ENCODE data around the gene XXYLT1.

The XXYLT1 gene

DNA sequence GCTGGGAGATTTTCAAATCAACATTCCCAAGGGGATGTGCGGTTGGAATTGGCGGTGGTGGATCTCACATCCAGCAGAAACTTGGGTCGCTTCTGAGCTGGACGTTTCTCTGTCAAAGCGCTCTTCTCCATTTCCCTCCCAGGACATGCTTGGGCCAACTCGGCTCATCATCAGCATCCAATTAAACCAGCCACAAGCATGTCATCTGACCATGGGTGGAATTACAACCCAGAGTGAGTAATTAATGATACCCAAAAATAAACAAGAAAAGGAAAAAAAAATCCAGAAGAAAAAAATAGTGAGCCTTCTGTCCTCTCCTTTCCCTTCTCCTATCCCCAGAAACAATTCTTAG, 111.2 kb downstream of the XXYLT1 start:
- no peak overlapping the region for H3K27ac ChIP-seq (ENCODE audit: extremely low read depth, low read depth, low read length)

DNA sequence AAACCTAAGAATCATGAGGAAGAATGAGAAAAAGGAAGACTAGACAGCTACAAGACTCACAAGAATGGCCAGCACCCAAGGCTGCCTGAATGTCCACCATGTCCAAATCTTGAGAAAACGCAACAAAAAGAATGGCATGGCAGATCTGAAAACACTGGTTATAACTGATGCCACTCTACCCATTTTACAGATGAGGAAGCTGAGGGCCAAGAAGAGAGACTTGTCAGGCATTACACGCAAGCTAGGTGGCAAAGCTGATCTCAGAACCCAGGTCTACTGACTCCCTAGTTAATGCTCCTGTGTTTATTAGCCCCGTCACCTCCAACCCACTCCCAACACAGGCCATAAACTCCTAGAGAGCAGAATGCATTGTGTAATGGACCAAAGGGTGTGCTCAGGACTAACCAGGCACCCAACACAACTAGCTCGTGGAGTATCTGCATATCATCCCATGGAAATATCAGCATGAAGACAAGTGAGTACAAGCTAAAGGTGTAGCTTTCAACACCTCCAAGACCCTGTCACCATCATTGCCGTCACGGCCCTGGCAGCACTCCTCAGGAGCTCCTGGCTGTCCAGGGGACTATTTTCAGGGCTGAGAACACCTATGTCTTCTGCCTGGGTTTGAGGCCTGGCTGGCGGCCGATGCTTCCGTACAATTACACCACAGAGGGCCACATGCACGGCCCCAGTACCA, 111.7 kb downstream of the XXYLT1 start:
- Histone ChIP-seq H3K4me3 (ENCODE audit: low read depth, low read length) (no peak overlapping the region), H3K9me3 (ENCODE audit: control insufficient read depth, insufficient read depth, low read depth, low read length) (no peaks in the 10 kb centered on the region), H3K4me1 (ENCODE audit: control insufficient read depth, insufficient read depth, low read length) (no peaks in the 10 kb centered on the region), H3K27ac (ENCODE audit: extremely low read depth, low read depth, low read length) (no peak overlapping the region), H3K36me3 (ENCODE audit: control insufficient read depth in 2 of 2, insufficient read depth in 1 of 2, low read length in 2 of 2) (no peaks in the 10 kb centered on the region)
- ChIA-PET POLR2A (no interaction called here), CTCF (no interaction called here)
- TF ChIP-seq, protein P1, sequence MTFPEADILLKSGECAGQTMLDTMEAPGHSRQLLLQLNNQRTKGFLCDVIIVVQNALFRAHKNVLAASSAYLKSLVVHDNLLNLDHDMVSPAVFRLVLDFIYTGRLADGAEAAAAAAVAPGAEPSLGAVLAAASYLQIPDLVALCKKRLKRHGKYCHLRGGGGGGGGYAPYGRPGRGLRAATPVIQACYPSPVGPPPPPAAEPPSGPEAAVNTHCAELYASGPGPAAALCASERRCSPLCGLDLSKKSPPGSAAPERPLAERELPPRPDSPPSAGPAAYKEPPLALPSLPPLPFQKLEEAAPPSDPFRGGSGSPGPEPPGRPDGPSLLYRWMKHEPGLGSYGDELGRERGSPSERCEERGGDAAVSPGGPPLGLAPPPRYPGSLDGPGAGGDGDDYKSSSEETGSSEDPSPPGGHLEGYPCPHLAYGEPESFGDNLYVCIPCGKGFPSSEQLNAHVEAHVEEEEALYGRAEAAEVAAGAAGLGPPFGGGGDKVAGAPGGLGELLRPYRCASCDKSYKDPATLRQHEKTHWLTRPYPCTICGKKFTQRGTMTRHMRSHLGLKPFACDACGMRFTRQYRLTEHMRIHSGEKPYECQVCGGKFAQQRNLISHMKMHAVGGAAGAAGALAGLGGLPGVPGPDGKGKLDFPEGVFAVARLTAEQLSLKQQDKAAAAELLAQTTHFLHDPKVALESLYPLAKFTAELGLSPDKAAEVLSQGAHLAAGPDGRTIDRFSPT (tag by site-specific recombination; IDR thresholded peaks at IDR 0.05) = no peak
- no peak for TF ChIP-seq EGR2 (tag by site-specific recombination; IDR thresholded peaks at IDR 0.05; ENCODE audit: low read depth)
- no peak for TF ChIP-seq OSR2 (tag by site-specific recombination; IDR thresholded peaks at IDR 0.05)
- no peak for TF ChIP-seq ZNF223 (tag by site-specific recombination; IDR thresholded peaks at IDR 0.05)
- TF ChIP-seq, protein P2, sequence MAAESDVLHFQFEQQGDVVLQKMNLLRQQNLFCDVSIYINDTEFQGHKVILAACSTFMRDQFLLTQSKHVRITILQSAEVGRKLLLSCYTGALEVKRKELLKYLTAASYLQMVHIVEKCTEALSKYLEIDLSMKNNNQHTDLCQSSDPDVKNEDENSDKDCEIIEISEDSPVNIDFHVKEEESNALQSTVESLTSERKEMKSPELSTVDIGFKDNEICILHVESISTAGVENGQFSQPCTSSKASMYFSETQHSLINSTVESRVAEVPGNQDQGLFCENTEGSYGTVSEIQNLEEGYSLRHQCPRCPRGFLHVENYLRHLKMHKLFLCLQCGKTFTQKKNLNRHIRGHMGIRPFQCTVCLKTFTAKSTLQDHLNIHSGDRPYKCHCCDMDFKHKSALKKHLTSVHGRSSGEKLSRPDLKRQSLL (tag by site-specific recombination; IDR thresholded peaks at IDR 0.05) = no peak
- TF ChIP-seq, protein P3, sequence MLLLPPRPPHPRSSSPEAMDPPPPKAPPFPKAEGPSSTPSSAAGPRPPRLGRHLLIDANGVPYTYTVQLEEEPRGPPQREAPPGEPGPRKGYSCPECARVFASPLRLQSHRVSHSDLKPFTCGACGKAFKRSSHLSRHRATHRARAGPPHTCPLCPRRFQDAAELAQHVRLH (tag by site-specific recombination; IDR thresholded peaks at IDR 0.05) = no peak
- no peak for TF ChIP-seq ZNF2 (tag by site-specific recombination; IDR thresholded peaks at IDR 0.05)
- TF ChIP-seq ZNF366 (tag by site-specific recombination; conservative IDR thresholded peaks at IDR 0.05) = no peak
- TF ChIP-seq KLF16 (tag by site-specific recombination; IDR thresholded peaks at IDR 0.05) = no peak
- no peak for TF ChIP-seq ZBTB20 (tag by site-specific recombination; IDR thresholded peaks at IDR 0.05)
- TF ChIP-seq SP7 (tag by site-specific recombination; IDR thresholded peaks at IDR 0.05) = no peak
- TF ChIP-seq ZNF843 (tag by site-specific recombination; IDR thresholded peaks at IDR 0.05) = no peak
- no peak for TF ChIP-seq SCRT1 (tag by site-specific recombination; IDR thresholded peaks at IDR 0.05; ENCODE audit: borderline replicate concordance)
- TF ChIP-seq ZNF473 (tag by site-specific recombination; IDR thresholded peaks at IDR 0.05) = no peak
- no peak for TF ChIP-seq ZNF76 (tag by site-specific recombination; IDR thresholded peaks at IDR 0.05; ENCODE audit: borderline replicate concordance, low read depth)
- TF ChIP-seq, protein P4, sequence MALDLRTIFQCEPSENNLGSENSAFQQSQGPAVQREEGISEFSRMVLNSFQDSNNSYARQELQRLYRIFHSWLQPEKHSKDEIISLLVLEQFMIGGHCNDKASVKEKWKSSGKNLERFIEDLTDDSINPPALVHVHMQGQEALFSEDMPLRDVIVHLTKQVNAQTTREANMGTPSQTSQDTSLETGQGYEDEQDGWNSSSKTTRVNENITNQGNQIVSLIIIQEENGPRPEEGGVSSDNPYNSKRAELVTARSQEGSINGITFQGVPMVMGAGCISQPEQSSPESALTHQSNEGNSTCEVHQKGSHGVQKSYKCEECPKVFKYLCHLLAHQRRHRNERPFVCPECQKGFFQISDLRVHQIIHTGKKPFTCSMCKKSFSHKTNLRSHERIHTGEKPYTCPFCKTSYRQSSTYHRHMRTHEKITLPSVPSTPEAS (tag by site-specific recombination; IDR thresholded peaks at IDR 0.05) = no peak
- no peak for TF ChIP-seq ZNF596 (tag by site-specific recombination; IDR thresholded peaks at IDR 0.05)
- TF ChIP-seq, protein P5, sequence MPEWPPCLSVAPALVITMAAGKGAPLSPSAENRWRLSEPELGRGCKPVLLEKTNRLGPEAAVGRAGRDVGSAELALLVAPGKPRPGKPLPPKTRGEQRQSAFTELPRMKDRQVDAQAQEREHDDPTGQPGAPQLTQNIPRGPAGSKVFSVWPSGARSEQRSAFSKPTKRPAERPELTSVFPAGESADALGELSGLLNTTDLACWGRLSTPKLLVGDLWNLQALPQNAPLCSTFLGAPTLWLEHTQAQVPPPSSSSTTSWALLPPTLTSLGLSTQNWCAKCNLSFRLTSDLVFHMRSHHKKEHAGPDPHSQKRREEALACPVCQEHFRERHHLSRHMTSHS (tag by site-specific recombination; IDR thresholded peaks at IDR 0.05) = no peak

More for the DNA sequence above, 111.2 kb downstream of the XXYLT1 start:
- Histone ChIP-seq H3K4me3 (ENCODE audit: low read depth, low read length) (no peak overlapping the region), H3K36me3 (ENCODE audit: control insufficient read depth in 2 of 2, insufficient read depth in 1 of 2, low read length in 2 of 2) (no peaks in the 10 kb centered on the region), H3K4me1 (ENCODE audit: control insufficient read depth, insufficient read depth, low read length) (no peaks in the 10 kb centered on the region), H3K9me3 (ENCODE audit: control insufficient read depth, insufficient read depth, low read depth, low read length) (no peaks in the 10 kb centered on the region)
- ChIA-PET CTCF (no interaction called here), POLR2A (no interaction called here)
- TF ChIP-seq ZNF184 (tag by site-specific recombination; IDR thresholded peaks at IDR 0.05) = no peak
- TF ChIP-seq SALL2 (tag by site-specific recombination; IDR thresholded peaks at IDR 0.05; ENCODE audit: borderline replicate concordance) = no peak
- TF ChIP-seq ZNF677 (tag by site-specific recombination; IDR thresholded peaks at IDR 0.05) = no peak
- no peak for TF ChIP-seq ZNF140 (tag by site-specific recombination; IDR thresholded peaks at IDR 0.05)
- TF ChIP-seq ZNF510 (tag by site-specific recombination; IDR thresholded peaks at IDR 0.05; ENCODE audit: insufficient replicate concordance) = no peak
- no peak for TF ChIP-seq ZNF266 (tag by site-specific recombination; IDR thresholded peaks at IDR 0.05; ENCODE audit: low read depth)
- TF ChIP-seq ZNF521 (tag by site-specific recombination; IDR thresholded peaks at IDR 0.05) = no peak
- no peak for TF ChIP-seq ZNF707 (tag by site-specific recombination; IDR thresholded peaks at IDR 0.05)
- TF ChIP-seq ZNF2 (tag by site-specific recombination; IDR thresholded peaks at IDR 0.05) = no peak
- TF ChIP-seq, protein P6, sequence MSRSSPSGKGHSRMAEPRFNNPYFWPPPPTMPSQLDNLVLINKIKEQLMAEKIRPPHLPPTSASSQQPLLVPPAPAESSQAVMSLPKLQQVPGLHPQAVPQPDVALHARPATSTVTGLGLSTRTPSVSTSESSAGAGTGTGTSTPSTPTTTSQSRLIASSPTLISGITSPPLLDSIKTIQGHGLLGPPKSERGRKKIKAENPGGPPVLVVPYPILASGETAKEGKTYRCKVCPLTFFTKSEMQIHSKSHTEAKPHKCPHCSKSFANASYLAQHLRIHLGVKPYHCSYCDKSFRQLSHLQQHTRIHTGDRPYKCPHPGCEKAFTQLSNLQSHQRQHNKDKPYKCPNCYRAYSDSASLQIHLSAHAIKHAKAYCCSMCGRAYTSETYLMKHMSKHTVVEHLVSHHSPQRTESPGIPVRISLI (tag by site-specific recombination; IDR thresholded peaks at IDR 0.05) = no peak
- no peak for TF ChIP-seq TRIM28 (IDR thresholded peaks at IDR 0.05; ENCODE audit: borderline replicate concordance, low read length)
- TF ChIP-seq, protein P7, sequence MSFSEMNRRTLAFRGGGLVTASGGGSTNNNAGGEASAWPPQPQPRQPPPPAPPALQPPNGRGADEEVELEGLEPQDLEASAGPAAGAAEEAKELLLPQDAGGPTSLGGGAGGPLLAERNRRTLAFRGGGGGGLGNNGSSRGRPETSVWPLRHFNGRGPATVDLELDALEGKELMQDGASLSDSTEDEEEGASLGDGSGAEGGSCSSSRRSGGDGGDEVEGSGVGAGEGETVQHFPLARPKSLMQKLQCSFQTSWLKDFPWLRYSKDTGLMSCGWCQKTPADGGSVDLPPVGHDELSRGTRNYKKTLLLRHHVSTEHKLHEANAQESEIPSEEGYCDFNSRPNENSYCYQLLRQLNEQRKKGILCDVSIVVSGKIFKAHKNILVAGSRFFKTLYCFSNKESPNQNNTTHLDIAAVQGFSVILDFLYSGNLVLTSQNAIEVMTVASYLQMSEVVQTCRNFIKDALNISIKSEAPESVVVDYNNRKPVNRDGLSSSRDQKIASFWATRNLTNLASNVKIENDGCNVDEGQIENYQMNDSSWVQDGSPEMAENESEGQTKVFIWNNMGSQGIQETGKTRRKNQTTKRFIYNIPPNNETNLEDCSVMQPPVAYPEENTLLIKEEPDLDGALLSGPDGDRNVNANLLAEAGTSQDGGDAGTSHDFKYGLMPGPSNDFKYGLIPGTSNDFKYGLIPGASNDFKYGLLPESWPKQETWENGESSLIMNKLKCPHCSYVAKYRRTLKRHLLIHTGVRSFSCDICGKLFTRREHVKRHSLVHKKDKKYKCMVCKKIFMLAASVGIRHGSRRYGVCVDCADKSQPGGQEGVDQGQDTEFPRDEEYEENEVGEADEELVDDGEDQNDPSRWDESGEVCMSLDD (tag by site-specific recombination; IDR thresholded peaks at IDR 0.05) = no peak

Measured in HEK293 (cell line).